ENCODE measurements around the gene TMEM272. TPM values are rescaled to one million over a fixed set of nuclear protein-coding genes. Genes with fewer than 3 reads are reported as not detected.

The TMEM272 gene
- total and polyA plus RNA-seq, 9 of the 15 experiments (the other 6 are each of a cell fraction or from before 2014, with no cell fraction given) = 0.04 to 0.16 (median 0.06) TPM; not detected in 2

GRCh38 chr13:51778392-51778791 lies 66.6 kb downstream of the TMEM272 start:
- Histone ChIP-seq H3K9me1 (ENCODE audit: control insufficient read depth, insufficient read depth, low read length) (no peaks in the 10 kb centered on the region), H3K36me3 (ENCODE audit: control insufficient read depth, insufficient read depth, low read length) (no peaks in the 10 kb centered on the region), H3K4me1 (replicated peaks in 1 of 2; ENCODE audit: control insufficient read depth in 2 of 2, insufficient read depth in 2 of 2, low read length in 2 of 2) (no peaks in the 10 kb centered on the region; a peak in 1 of 5 replicates), H3K79me2 (ENCODE audit: control insufficient read depth, insufficient read depth, low read length) (no peaks in the 10 kb centered on the region), H2AFZ (ENCODE audit: low read depth, low read length) (no peak overlapping the region), H3K9ac (ENCODE audit: insufficient read depth in 1 of 2, low read depth in 2 of 2, low read length in 2 of 2) (no peak overlapping the region), H4K20me1 (replicated peaks; ENCODE audit: control insufficient read depth, insufficient read depth, low read length) (no peaks in the 10 kb centered on the region), H3K27ac (ENCODE audit: extremely low read depth, low read depth, low read length) (no peak overlapping the region), H3K4me3 (no peak overlapping the region), H3K27me3 (ENCODE audit: control insufficient read depth in 2 of 2, insufficient read depth in 2 of 2, low read length in 2 of 2) (peaks cover 0 to 15% of the 10 kb centered on the region in 2 experiments; a peak in 3 of 5 replicates), H3K9me3 (replicated peaks; ENCODE audit: control insufficient read depth, insufficient read depth, low read depth, low read length) (no peaks in the 10 kb centered on the region), H3K4me2 (ENCODE audit: insufficient read depth, low read length) (no peak overlapping the region)
- POLR2A ChIA-PET = no interaction called here
- ATAC-seq (no peak), DNase-seq (ENCODE audit: extremely low read depth in 1 of 4, low spot score in 3 of 4) (no peak), FAIRE-seq (no peak)
- BruUV-seq (replicated peaks) = no TSS peak
- intact Hi-C loops (cut with micrococcal nuclease) = no loop called here
- CTCF ChIA-PET (ENCODE audit: low intra/inter-chr PET ratio) = no interaction called here
- WGBS (ENCODE audit: insufficient coverage, low coverage, missing lambda C conversion rate) = 4% methylated on average over 8 of the region's 11 CpGs
- in situ Hi-C loops (cut with MboI) = no loop called here
- TF ChIP-seq ZNF609 (CRISPR knock-in tag; IDR thresholded peaks at IDR 0.05; ENCODE audit: borderline replicate concordance) (no peak), ZNF23 (CRISPR knock-in tag; IDR thresholded peaks at IDR 0.05) (no peak), MAFF (IDR thresholded peaks at IDR 0.05; ENCODE audit: low read length) (no peak), ZNF224 (CRISPR knock-in tag; IDR thresholded peaks at IDR 0.05) (no peak), YY1 (IDR thresholded peaks at IDR 0.05; ENCODE audit: borderline replicate concordance in 1 of 3, control insufficient read depth in 1 of 3, extremely low read depth in 1 of 3, insufficient read depth in 3 of 3, insufficient read length in 1 of 3, insufficient replicate concordance in 2 of 3, low read depth in 1 of 3, low read length in 2 of 3) (no peak), HLTF (IDR thresholded peaks at IDR 0.05) (no peak), TFE3 (CRISPR knock-in tag; IDR thresholded peaks at IDR 0.05) (no peak), MEIS2 (IDR thresholded peaks at IDR 0.05; ENCODE audit: partially characterized antibody) (peak; percentile 47), MCM7 (IDR thresholded peaks at IDR 0.05) (no peak), ZNF436 (CRISPR knock-in tag; IDR thresholded peaks at IDR 0.05) (no peak), ZBTB5 (IDR thresholded peaks at IDR 0.05) (no peak)
